GM18498 (cell line): ENCODE data around the gene KNCN.

Source experiments
- ATAC-seq: cut with Tn5 transposase; IDR thresholded peaks from one replicate; pipeline ENCODE4 v1.9.1; 2021; ENCODE audit warnings: mild to moderate bottlenecking, moderate library complexity; ENCODE audit not compliant: unreplicated experiment

KNCN gene

GRCh38 chr1:46506470-46507219 is 44.8 kb downstream of the KNCN start:
- ATAC-seq = no peak

GRCh38 chr1:46503421-46503820 is 48.0 kb downstream of the KNCN start:
- ATAC-seq = no peak

- ATAC-seq = no peak
These were observed 49.9 kb downstream of the KNCN start for GRCh38 chr1:46501528-46501927.

DNA sequence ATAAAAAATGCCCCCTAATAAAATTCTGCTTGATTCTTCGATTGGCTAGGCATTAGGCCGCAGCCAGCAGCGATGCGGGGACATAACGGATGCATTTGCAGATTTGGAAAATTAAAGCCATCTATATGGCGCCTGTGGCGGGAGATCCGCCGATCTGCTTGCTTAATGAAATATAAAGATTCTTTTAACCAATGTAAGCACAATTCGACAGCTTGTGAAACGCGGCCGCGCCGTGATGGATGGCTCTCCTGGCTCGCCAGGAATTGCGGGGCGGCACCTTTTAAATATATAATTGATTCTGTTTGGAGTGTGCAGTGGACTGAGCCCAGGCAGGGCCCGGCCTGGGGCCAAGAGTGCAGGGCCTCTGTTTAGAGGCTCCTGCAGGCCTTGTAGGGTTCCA is 53.8 kb downstream of the KNCN start:
- no peak for ATAC-seq

DNA sequence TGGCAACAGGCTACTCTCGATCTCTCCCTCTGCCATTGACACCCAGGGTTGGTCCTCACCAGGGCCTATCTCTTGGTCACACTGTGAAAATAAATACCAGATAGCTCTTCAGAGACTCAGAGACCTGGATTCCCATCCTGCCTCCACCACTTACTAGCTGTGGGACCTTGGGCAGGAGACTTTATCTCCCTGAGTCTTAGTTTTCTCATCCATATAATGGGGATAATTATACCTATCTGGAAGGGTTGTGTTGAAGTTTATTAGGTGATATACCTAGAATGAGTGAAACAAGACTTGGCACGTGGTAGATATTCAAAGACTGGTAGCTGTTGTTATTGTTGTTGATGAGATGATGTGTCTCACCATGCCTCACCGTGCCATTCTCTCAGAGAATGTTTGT is 54.4 kb downstream of the KNCN start:
- ATAC-seq = no peak

- ATAC-seq = no peak
These were observed 54.9 kb downstream of the KNCN start for GRCh38 chr1:46496505-46496904.

GRCh38 chr1:46495778-46496177 is 55.7 kb downstream of the KNCN start:
- ATAC-seq = no peak
